ENCODE data around the gene KDM7A. TPM values are rescaled to one million over a fixed set of nuclear protein-coding genes. Genes with fewer than 3 reads are reported as not detected.
A peak's percentile ranks its signal among the peaks of the same experiment; 100 is the strongest.

KDM7A gene
- total RNA-seq, 1 donor from 2014 or later, result 65.1 TPM

GRCh38 chr7:140049339-140050024 is 127.3 kb downstream of the KDM7A start:
- Histone ChIP-seq H3K27me3 (no peaks in the 10 kb centered on the region), H3K27ac (peak overlapping the region in 1 of 2 donors; percentile 43), H3K4me1 (peaks cover 0 to 9% of the 10 kb centered on the region in 2 donors), H3K4me3 (no peak overlapping the region), H3K36me3 (peaks cover 3 to 16% of the 10 kb centered on the region in 2 donors), H3K9me3 (no peaks in the 10 kb centered on the region)
- intact Hi-C loops (cut with DNase I), result no loop called here
- DNase-seq (ENCODE audit: low spot score in 2 of 2), result no peak
- no peak for TF ChIP-seq CTCF (IDR thresholded peaks at IDR 0.05)

- Histone ChIP-seq H3K36me3 (peaks cover 3 to 16% of the 10 kb centered on the region in 2 donors), H3K4me3 (no peak overlapping the region), H3K27me3 (no peaks in the 10 kb centered on the region), H3K4me1 (peaks cover 0 to 9% of the 10 kb centered on the region in 2 donors), H3K9me3 (no peaks in the 10 kb centered on the region), H3K27ac (peak overlapping the region in 1 of 2 donors; percentile 43)
- intact Hi-C loops (cut with DNase I), result no loop called here
- no peak for TF ChIP-seq CTCF (IDR thresholded peaks at IDR 0.05)
- DNase-seq (ENCODE audit: low spot score in 2 of 2), result no peak
Observed at GRCh38 chr7:140048989-140049338, 127.8 kb downstream of the KDM7A start.

GRCh38 chr7:140048138-140048537 is 128.6 kb downstream of the KDM7A start:
- TF ChIP-seq CTCF (IDR thresholded peaks at IDR 0.05), result no peak
- H3K27me3 ChIP-seq, result no peaks in the 10 kb centered on the region
- no peaks in the 10 kb centered on the region for H3K9me3 ChIP-seq
- peaks cover 3 to 16% of the 10 kb centered on the region in 2 donors for H3K36me3 ChIP-seq
- H3K4me1 ChIP-seq, result peaks cover 0 to 9% of the 10 kb centered on the region in 2 donors
- no peak overlapping the region for H3K4me3 ChIP-seq
- intact Hi-C loops (cut with DNase I), result no loop called here
- H3K27ac ChIP-seq, result no peak overlapping the region
- no peak for DNase-seq (ENCODE audit: low spot score in 2 of 2)

GRCh38 chr7:140047197-140047596 is 129.6 kb downstream of the KDM7A start:
- peaks cover 0 to 16% of the 10 kb centered on the region in 2 donors for H3K36me3 ChIP-seq

GRCh38 chr7:140045697-140046096 is 131.1 kb downstream of the KDM7A start:
- no peak for DNase-seq (ENCODE audit: low spot score in 2 of 2)
- H3K36me3 ChIP-seq, result peaks cover 3 to 24% of the 10 kb centered on the region in 2 donors
- H3K4me3 ChIP-seq, result no peak overlapping the region
- H3K9me3 ChIP-seq, result no peaks in the 10 kb centered on the region
- intact Hi-C loops (cut with DNase I), result no loop called here
- peaks cover 0 to 9% of the 10 kb centered on the region in 2 donors for H3K4me1 ChIP-seq
- TF ChIP-seq CTCF (IDR thresholded peaks at IDR 0.05), result no peak
- H3K27me3 ChIP-seq, result no peaks in the 10 kb centered on the region
- no peak overlapping the region for H3K27ac ChIP-seq

More at GRCh38 chr7:140047197-140047596, 129.6 kb downstream of the KDM7A start:
- H3K4me1 ChIP-seq, result peaks cover 0 to 9% of the 10 kb centered on the region in 2 donors
- H3K4me3 ChIP-seq, result no peak overlapping the region
- no peak overlapping the region for H3K27ac ChIP-seq
- intact Hi-C loops (cut with DNase I), result no loop called here
- no peak for TF ChIP-seq CTCF (IDR thresholded peaks at IDR 0.05)
- no peaks in the 10 kb centered on the region for H3K9me3 ChIP-seq
- no peak for DNase-seq (ENCODE audit: low spot score in 2 of 2)
- no peaks in the 10 kb centered on the region for H3K27me3 ChIP-seq

Measured in ascending aorta (tissue), 2 donors.